IMR-90 (cell line): Measurements from ENCODE around the gene MAFF. TPM values are rescaled to one million over a fixed set of nuclear protein-coding genes. Genes with fewer than 3 reads are reported as not detected.
A peak's percentile ranks its signal among the peaks of the same experiment; 100 is the strongest.

Source experiments
- ATAC-seq: fragments of 200-7000 bp; cut with Tn5 transposase; 2 replicates; pipeline ENCODE4 v1.9.1; 2020; ENCODE audit warnings: low read depth, mild to moderate bottlenecking, moderate library complexity
- BruUV-seq: library from RNA; stranded (reverse); fragments of 400-500 nt; replicated peaks from 2 replicates; lab custom pipeline; 2021; lab: Mats Ljungman, UMichigan
- CTCF ChIA-PET: fragments of 300-600 bp; formaldehyde crosslinking; extraction: SDS; loops from one replicate; lab custom pipeline; 2021; ENCODE audit warnings: antibody characterized with exemption; lab: Yijun Ruan, JAX
- POLR2A ChIA-PET: fragments of 300-600 bp; sonication (Branson Sonifier 250); formaldehyde crosslinking; loops from one replicate; lab custom pipeline; 2022; ENCODE audit warnings: antibody characterized with exemption; ENCODE audit not compliant: unreplicated experiment; lab: Charles Lee
- DNase-seq: peaks from one replicate; pipeline ENCODE4 v3.0.0; 2013
- H2AFZ ChIP-seq: replicated peaks from 2 replicates; pipeline ENCODE3; 2013; ENCODE audit warnings: low read length, mild to moderate bottlenecking; ENCODE audit not compliant: poor library complexity
- H2AK5ac ChIP-seq: 2 replicates; pipeline ENCODE4 v1.6.1; 2013; ENCODE audit warnings: low read depth, low read length, inconsistent platforms
- H2AK9ac ChIP-seq: replicated peaks from 2 replicates; pipeline ENCODE3; 2013; ENCODE audit warnings: mild to moderate bottlenecking, low read depth, low read length, moderate library complexity; ENCODE audit not compliant: poor library complexity
- H2BK120ac ChIP-seq: 2 replicates; pipeline ENCODE4 v1.6.1; 2013; ENCODE audit warnings: low read depth, low read length, inconsistent platforms
- H2BK15ac ChIP-seq: 3 replicates; pipeline ENCODE4 v1.6.1; 2013; ENCODE audit warnings: low read depth, low read length, inconsistent platforms
- H2BK20ac ChIP-seq: 2 replicates; pipeline ENCODE4 v1.6.1; 2013; ENCODE audit warnings: low read depth, mild to moderate bottlenecking, inconsistent platforms, low read length, moderate library complexity
- H2BK5ac ChIP-seq: 2 replicates; pipeline ENCODE4 v1.6.1; 2013; ENCODE audit warnings: mild to moderate bottlenecking, low read depth, low read length, inconsistent platforms; ENCODE audit not compliant: poor library complexity, severe bottlenecking
- H3K14ac ChIP-seq: replicated peaks from 2 replicates; pipeline ENCODE4 v1.6.1; 2013; ENCODE audit warnings: low read depth, low read length, inconsistent platforms
- H3K18ac ChIP-seq: 2 replicates; pipeline ENCODE4 v1.6.1; 2013; ENCODE audit warnings: low read depth, low read length, control low read depth
- H3K23ac ChIP-seq: 2 replicates; pipeline ENCODE4 v1.6.1; 2013; ENCODE audit warnings: low read depth, low read length, inconsistent platforms
- H3K27ac ChIP-seq: 2 replicates; pipeline ENCODE4 v1.5.1; 2013; ENCODE audit warnings: mild to moderate bottlenecking, control low read depth, low read length; ENCODE audit not compliant: insufficient read depth
- H3K27me3 ChIP-seq: 2 replicates; pipeline ENCODE4 v1.6.1; 2013; ENCODE audit warnings: low read length; ENCODE audit not compliant: control insufficient read depth, insufficient read depth
- H3K36me3 ChIP-seq: 2 replicates; pipeline ENCODE4 v1.6.1; 2013; ENCODE audit warnings: low read length, mixed read lengths; ENCODE audit not compliant: control insufficient read depth, insufficient read depth
- H3K4ac ChIP-seq: 2 replicates; pipeline ENCODE4 v1.6.1; 2013; ENCODE audit warnings: low read depth, low read length, inconsistent platforms
- H3K4me1 ChIP-seq: 2 replicates; pipeline ENCODE4 v1.6.1; 2013; ENCODE audit warnings: low read length, mixed read lengths; ENCODE audit not compliant: control insufficient read depth, insufficient read depth
- H3K4me2 ChIP-seq: 2 replicates; pipeline ENCODE4 v1.6.1; 2013; ENCODE audit warnings: low read depth, mild to moderate bottlenecking, control low read depth, low read length, moderate library complexity
- H3K4me3 ChIP-seq: 2 replicates; pipeline ENCODE4 v1.5.1; 2013; ENCODE audit warnings: low read depth, mild to moderate bottlenecking, control low read depth, low read length, moderate library complexity; ENCODE audit not compliant: insufficient read depth
- H3K56ac ChIP-seq: 2 replicates; pipeline ENCODE4 v1.6.1; 2013; ENCODE audit warnings: low read length, inconsistent platforms; ENCODE audit not compliant: insufficient read depth; ENCODE audit errors: extremely low read depth
- H3K79me1 ChIP-seq, 2 experiments: 2 replicates each; pipeline ENCODE4 v1.6.1; 2013; ENCODE audit warnings: low read length in 2 of 2, inconsistent platforms in 1 of 2, low read depth in 1 of 2
- H3K9ac ChIP-seq: 2 replicates; pipeline ENCODE4 v1.6.1; 2013; ENCODE audit warnings: low read depth, low read length, control low read depth
- H3K9me1 ChIP-seq: 2 replicates; pipeline ENCODE4 v1.6.1; 2013; ENCODE audit warnings: low read length, inconsistent platforms; ENCODE audit not compliant: insufficient read depth
- H3K9me3 ChIP-seq: 2 replicates; pipeline ENCODE4 v1.6.1; 2013; ENCODE audit warnings: low read length; ENCODE audit not compliant: control insufficient read depth, insufficient read depth
- H4K20me1 ChIP-seq: 2 replicates; pipeline ENCODE4 v1.6.1; 2013; ENCODE audit warnings: low read length, inconsistent platforms; ENCODE audit not compliant: insufficient read depth
- H4K5ac ChIP-seq: 2 replicates; pipeline ENCODE4 v1.6.1; 2013; ENCODE audit warnings: mild to moderate bottlenecking, low read depth, low read length, control low read depth
- H4K8ac ChIP-seq, 2 experiments: 2 replicates each; pipeline ENCODE4 v1.6.1; 2013; ENCODE audit warnings: low read depth in 2 of 2, low read length in 2 of 2, control low read depth in 1 of 2, inconsistent platforms in 1 of 2
- H4K91ac ChIP-seq: 2 replicates; pipeline ENCODE4 v1.6.1; 2013; ENCODE audit warnings: low read depth, low read length, inconsistent platforms; ENCODE audit not compliant: insufficient read depth
- CEBPB ChIP-seq: IDR thresholded peaks from 2 replicates; pipeline ENCODE4 v1.6.1; 2012; ENCODE audit warnings: low read depth, low read length, improper control_type of control experiment
- MAZ ChIP-seq: IDR thresholded peaks from 2 replicates; pipeline ENCODE4 v1.6.1; 2012; ENCODE audit warnings: low read depth, mild to moderate bottlenecking, low read length, improper control_type of control experiment, moderate library complexity, borderline replicate concordance
- MXI1 ChIP-seq: IDR thresholded peaks from 2 replicates; pipeline ENCODE4 v1.6.1; 2012; ENCODE audit warnings: low read depth, mild to moderate bottlenecking, low read length, moderate library complexity, borderline replicate concordance
- WGBS, 2 experiments: methylation state at CpG; one replicate each; pipeline versions ENCODE4 v1.1.5 to v1.1.7; 2013; ENCODE audit warnings: missing lambda C conversion rate in 2 of 2; ENCODE audit not compliant: insufficient read length in 1 of 2; ENCODE audit errors: extremely low coverage in 2 of 2; 5-methylcytosine and 5-hydroxymethylcytosine counted together
- dilution Hi-C: fragments of 300-500 bp; cut with HindIII; formaldehyde crosslinking; loops from one replicate; pipeline ENCODE4 v1.14.3; 2018; ENCODE audit warnings: low sequenced_read_pairs; ENCODE audit not compliant: unreplicated experiment
- in situ Hi-C: fragments of 300-500 bp; cut with MboI; formaldehyde crosslinking; loops from 3 replicates; pipeline ENCODE4 v1.14.3; 2019; ENCODE audit warnings: low sequenced_read_pairs, inconsistent platforms, mixed read lengths
- intact Hi-C: fragments of 100-400 bp; cut with micrococcal nuclease; formaldehyde crosslinking; loops from 2 replicates; pipeline ENCODE4 v1.10.0; 2022
- polyA plus RNA-seq, 3 experiments: library from polyadenylated mRNA; depleted of rRNA; stranded (reverse); fragments of >200 nt; gene quantifications; 2 replicates each; pipeline ENCODE4 v1.2.3, GENCODE V29; 2012; ENCODE audit warnings: low replicate concordance in 1 of 3
- total RNA-seq: library from RNA; depleted of rRNA; stranded (reverse); fragments of >200 nt; gene quantifications from 2 replicates; pipeline ENCODE4 v1.2.3, GENCODE V29; 2012
- TF ChIP-seq, protein P1 (sequence below): conservative IDR thresholded peaks from 2 replicates; pipeline ENCODE4 v1.5.1; 2012; ENCODE audit warnings: mild to moderate bottlenecking, low read depth, low read length, improper control_type of control experiment

Gene MAFF
- total and polyA plus RNA-seq, 2 of the 4 experiments (the other 2 are of a cell fraction), result 18.3 to 25.9 TPM

DNA sequence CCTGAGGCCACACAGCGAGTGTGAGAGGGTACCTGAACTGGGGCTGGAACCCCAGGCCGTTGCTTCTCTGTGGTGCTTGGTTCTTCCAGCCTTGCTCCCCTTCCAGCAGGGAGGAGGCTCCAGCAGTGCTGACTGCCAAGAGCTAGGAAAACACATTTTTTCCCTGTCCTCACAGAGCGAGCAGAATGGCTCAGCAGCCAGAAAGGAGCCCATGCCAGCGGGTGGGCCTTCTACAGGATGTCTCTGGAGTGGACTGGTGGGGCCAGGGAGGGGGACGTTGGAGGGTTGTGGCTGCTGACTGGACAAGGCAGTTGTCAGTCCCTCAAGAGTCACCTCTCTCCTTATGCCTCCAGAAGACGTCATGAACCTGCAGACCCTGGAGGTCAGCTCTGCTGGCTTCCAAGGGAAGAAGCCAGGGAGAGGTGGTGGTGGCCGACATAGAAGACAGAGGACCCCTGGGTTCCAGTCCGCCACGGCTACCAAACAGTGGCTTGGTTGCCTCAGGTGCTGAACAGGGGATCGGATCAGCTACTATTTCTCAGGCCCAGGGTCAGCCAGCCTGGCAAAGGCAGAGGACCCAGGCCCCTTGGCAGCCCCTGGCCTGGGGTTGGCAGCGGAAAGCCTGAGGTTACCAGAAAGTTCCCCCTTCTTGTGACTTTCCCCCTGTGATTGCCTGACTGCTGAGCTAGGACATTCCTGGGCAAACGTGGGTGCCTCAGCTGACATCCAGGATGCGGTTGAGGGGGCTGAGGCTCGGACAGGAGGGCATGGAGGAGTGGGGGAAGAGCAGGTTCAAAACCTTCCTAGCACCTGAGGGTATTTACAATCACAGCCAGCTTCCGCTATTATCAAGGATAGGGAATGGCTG, 3.7 kb downstream of the MAFF start:
- peaks cover 37% of the 10 kb centered on the region for H3K9me1 ChIP-seq
- CTCF ChIA-PET, result interaction anchor here (1.2 kb wide), 1 partner anchor 91 kb away, joined by 5 read pairs; no protein-coding TSS in a partner anchor
- peaks cover 77% of the 10 kb centered on the region for H4K20me1 ChIP-seq
- TF ChIP-seq, protein P1, sequence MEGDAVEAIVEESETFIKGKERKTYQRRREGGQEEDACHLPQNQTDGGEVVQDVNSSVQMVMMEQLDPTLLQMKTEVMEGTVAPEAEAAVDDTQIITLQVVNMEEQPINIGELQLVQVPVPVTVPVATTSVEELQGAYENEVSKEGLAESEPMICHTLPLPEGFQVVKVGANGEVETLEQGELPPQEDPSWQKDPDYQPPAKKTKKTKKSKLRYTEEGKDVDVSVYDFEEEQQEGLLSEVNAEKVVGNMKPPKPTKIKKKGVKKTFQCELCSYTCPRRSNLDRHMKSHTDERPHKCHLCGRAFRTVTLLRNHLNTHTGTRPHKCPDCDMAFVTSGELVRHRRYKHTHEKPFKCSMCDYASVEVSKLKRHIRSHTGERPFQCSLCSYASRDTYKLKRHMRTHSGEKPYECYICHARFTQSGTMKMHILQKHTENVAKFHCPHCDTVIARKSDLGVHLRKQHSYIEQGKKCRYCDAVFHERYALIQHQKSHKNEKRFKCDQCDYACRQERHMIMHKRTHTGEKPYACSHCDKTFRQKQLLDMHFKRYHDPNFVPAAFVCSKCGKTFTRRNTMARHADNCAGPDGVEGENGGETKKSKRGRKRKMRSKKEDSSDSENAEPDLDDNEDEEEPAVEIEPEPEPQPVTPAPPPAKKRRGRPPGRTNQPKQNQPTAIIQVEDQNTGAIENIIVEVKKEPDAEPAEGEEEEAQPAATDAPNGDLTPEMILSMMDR, result no peak
- TF ChIP-seq MXI1 (no peak), MAZ (peak; percentile 46; the same call in 1 of the 2 replicates), CEBPB (no peak)
- peak overlapping the region; percentile 97 for H2AK5ac ChIP-seq
- dilution Hi-C loops, result no loop called here
- peaks cover 26% of the 10 kb centered on the region for H3K4me1 ChIP-seq
- H4K8ac ChIP-seq, result peak overlapping the region in 1 of 2 experiments; percentile 36; a peak in 1 of 4 replicates
- peak overlapping the region; percentile 80 for H3K23ac ChIP-seq
- no TSS peak for BruUV-seq
- ATAC-seq (peak; percentile 18), DNase-seq (peak; percentile 79)
- H2BK20ac ChIP-seq, result no peak overlapping the region
- POLR2A ChIA-PET, result no interaction called here
- peak overlapping the region; percentile 35; the same call in 1 of the 2 replicates for H4K91ac ChIP-seq
- H3K4ac ChIP-seq, result peak overlapping the region; percentile 85
- peak overlapping the region; percentile 79 for H3K14ac ChIP-seq
- peak overlapping the region; percentile 20; the same call in 1 of the 2 replicates for H3K9ac ChIP-seq
- H3K9me3 ChIP-seq, result no peaks in the 10 kb centered on the region
- H2BK15ac ChIP-seq, result no peak overlapping the region
- H3K79me1 ChIP-seq, result peaks cover 3 to 76% of the 10 kb centered on the region in 2 experiments; a peak in 3 of 4 replicates
- no peak overlapping the region for H3K56ac ChIP-seq
- no peak overlapping the region for H3K4me3 ChIP-seq
- H4K5ac ChIP-seq, result peak overlapping the region; percentile 79
- H3K27ac ChIP-seq, result peak overlapping the region; percentile 68
- H2AFZ ChIP-seq, result peak overlapping the region; percentile 72
- WGBS, 2 experiments, result 76% methylated on average over 4 of the region's 15 CpGs; no CpG with 5 or more reads in 1 of the 2 experiments
- H2BK120ac ChIP-seq, result peak overlapping the region; percentile 57
- H2AK9ac ChIP-seq, result peak overlapping the region; percentile 70
- H2BK5ac ChIP-seq, result peak overlapping the region; percentile 57
- H3K4me2 ChIP-seq, result peak overlapping the region; percentile 99
- intact Hi-C loops, result loop anchor here (2.0 kb wide), 1 partner anchor 91 kb away; no protein-coding TSS in a partner anchor
- H3K27me3 ChIP-seq, result no peaks in the 10 kb centered on the region
- H3K18ac ChIP-seq, result peak overlapping the region; percentile 53
- in situ Hi-C loops, result no loop called here
- H3K36me3 ChIP-seq, result peaks cover 1% of the 10 kb centered on the region; the same call in 1 of the 2 replicates
